SHP77 (cell line): ENCODE results near the gene LMBR1.
"Not testable (repeated sequence)": the region's sequence is repeated elsewhere in the genome, so short reads cannot be mapped to it uniquely, and the experiment has no call there.

Experiments
- DNase-seq, 2 experiments: peaks; one replicate each; lab custom pipeline; 2025; lab: John Stamatoyannopoulos, UW

LMBR1 gene

DNA sequence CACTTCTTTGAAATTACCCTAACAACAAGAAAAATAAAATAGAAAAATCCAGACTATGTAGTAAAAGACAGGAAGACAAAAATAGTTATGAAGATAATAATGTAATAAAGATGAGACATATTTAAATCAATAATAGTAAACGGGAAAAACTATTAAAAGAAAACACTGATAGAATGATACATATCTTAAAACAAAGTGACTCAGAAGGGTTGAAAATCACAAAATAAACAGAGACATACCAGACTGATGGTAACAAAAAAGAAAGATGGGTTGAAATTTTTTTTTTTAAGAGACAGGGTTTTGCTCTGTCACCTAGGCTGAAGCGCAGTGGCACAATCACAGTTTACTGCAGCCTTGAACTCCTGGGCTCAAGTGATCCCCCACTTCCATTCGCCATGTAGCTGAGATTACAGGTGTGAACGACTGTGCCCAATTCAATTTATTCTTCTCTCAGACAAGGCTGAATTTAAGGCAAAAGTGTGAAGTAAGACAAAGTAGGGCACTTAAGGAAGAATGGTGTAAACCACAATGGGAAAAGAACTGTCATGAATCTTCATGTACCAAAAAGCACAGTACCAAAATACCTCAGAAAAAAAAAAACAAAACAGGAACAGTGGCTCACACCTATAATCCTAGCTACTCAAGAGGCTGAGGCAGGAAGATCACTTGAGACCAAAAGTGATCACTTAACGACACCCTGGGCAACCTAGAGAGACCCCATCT is 47.4 kb downstream of the LMBR1 start:
- DNase-seq: no peak

DNA sequence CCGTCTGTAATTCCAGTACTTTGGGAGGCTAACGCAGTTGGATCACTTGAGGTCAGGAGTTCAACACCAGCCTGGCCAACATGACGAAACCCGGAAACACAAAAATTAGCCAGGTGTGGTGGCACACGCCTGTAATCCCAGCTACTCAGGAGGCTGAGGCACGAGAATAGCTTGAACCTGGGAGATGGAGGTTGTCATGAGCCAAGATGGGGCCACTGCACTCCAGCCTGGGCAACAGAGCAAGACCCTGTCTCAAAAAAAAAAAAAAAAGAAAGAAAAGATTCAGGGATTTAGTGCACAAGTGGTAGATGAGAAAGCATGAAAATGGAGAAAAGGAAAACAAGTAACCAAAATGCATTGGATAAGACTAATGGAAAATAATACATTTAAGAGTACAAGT is 49.4 kb downstream of the LMBR1 start:
- not testable (repeated sequence) for DNase-seq

DNA sequence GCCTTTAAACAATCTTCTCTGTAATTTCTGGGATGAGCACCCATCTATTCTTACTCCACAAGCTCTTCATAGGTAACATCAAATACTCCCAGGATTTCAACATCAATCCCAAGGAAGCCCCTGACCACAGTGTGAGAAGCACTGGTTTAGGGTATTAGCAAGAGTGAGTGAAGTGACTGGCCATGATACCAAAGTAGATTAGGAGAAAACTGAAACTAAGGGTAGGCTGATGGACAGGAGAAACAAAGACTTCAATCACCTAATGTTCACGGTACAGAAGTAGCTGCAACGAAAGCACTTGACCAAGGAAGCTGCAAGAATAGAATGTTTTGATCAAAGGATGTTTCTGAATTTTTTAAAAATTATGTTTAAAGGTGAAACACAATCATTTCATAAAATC is 49.8 kb downstream of the LMBR1 start:
- DNase-seq: no peak

DNA sequence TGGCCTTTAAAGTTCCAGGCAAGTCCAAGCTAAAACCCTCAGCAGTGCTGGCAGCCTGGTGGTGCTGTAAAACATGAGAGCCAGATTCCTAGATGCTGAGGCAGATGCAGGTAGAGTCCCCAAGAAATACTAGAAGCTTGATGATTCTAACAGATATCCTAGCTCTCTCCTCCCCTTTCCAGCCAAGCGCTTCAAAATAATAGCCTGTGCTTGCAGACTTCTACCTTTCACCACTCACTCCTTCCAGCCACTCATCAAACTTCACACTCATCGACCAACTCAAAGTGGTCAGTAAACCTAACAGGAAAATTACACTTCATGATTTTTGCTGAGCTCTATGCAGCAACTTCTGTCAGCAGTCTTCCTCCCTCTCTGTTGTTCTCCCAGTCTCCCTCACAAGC is 50.2 kb downstream of the LMBR1 start:
- DNase-seq: no peak

DNA sequence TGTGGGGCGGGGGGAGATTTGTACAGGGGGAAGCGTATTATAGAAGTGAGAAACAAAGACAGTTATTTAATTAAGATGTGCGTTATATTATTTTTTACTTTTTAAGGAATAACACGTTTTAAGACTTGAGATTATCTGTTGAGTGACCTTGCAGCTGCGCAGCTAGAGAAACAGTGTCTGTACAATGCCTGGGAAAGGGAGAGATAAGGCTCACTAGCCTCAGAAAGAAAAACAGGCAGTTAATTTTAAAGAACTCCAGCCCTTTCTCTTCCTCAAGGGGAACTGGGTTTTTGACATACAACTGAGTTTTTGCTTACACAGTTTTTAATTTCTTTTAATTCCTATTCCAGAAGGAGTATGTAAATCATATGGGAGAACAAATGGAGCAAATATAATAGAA is 50.7 kb downstream of the LMBR1 start:
- DNase-seq: no peak

DNA sequence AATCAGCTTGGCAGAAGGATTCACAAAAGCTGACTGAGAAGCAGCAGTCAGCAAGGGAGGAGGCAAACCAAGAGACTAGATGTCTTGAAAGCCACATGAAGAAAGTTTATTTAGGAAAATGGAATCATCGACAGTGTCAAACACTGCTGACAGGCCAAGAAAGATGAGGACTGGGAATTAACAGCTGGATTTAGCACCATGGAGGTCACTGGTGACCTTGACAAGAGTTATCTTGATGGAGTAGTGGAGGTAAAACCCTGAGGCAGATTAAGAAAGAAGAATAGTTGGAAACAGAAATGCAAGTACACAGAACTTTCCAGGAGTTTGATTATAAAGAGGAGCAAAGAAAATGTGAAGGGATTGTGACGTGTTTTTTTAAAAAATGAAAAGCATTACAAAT is 51.5 kb downstream of the LMBR1 start:
- no peak for DNase-seq

DNA sequence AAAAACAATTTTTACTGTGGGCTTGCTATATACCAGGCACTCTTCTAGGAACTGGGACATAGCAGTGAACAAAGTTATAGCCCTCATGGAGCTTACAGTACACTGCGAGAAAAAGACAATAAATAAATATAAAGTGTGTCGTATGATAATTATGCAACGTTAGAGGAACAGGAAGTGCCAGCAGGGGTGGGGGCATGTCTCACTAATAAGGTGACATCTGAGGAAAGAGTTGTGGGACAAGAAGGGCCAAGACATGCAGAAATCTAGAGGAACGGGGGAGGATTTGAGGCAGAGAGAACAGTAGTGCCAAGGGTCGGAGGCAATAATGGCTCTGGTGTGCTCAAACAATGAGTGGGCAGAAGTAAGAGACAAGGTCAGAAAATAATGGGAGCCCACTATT is 52.8 kb downstream of the LMBR1 start:
- no peak for DNase-seq

DNA sequence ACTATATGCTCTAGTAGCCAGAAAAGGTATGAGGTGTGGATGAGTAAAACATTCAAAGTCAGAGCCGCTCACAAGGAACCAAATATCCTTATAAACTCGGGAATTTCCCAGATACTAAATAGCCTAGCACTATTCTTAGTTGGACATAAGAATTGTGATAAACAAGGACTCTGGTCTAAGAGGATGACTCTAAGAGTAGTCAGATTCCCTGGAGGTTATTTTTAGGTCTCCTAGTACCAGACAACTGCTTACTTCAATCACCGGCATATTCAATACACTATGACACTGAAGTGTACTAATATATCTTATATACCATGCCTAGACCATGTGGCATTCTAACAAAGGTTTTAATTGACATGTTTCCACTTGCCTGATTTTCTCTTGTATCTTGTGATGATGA is 56.5 kb downstream of the LMBR1 start:
- no peak for DNase-seq

DNA sequence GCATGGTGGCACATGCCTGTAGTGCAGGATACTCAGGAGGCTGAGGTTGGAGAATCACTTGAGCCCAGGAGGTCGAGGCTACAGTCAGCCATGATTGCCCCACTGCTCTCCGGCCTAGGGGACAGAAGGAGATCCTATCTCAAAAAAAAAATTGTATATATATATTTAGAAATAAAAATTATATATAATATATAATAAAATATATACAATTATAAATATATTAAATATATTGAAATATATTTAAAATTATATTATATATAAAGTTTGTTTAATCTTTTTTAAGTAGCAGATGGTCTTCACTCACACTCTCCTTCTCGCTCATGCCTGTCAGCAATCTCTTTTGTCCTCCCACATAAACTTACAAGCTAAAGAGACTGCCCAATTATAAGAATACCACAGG is 58.5 kb downstream of the LMBR1 start:
- DNase-seq: no peak

DNA sequence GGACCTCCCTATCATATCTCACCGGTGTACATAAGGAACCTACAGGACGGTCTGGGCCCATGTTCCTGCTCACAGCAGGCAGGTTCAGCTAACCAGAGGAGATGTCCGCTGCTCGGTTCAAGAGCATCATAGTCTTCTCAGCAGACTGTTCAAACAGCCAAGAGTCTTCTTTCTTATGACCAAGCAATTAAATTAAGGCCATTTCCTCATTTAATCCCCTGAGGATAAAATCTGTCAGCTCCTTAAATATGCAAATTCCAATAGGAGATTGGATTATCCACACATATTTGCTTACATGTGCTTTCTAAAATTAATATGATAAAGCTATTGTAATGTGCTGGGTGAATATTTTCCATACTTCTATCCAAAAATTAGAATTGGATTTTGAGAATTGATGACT is 59.7 kb downstream of the LMBR1 start:
- no peak for DNase-seq

DNA sequence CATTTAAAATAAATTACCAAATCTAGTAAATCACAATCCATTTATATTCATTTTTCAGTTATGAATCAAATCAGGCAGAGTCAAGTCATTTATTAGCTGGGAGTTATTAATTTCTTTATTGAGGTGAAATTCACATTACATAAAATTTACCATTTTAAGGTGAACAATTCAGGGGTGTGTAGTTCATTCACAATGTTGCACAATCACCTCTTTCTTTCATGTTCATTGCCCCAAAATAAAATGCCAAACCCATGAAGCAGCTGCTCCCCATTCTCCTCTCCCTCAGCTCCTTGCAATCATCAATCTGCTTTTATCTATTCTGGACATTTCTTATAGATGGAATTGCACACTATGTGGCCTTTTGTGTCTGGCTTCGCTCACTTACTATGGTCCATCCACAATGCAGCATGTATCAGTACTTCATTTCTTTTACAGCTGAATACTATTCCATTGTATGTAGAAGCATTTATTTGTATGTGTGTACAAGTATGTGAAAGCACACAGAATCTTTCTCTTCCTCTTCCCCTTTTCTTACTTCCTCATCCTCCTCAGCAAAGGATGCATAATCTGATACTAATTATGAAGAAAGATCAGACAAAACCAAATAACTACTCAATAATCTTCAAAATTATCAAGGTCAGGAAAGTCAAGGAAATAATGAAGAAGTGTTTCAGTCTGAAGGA is 60.6 kb downstream of the LMBR1 start:
- DNase-seq: no peak

DNA sequence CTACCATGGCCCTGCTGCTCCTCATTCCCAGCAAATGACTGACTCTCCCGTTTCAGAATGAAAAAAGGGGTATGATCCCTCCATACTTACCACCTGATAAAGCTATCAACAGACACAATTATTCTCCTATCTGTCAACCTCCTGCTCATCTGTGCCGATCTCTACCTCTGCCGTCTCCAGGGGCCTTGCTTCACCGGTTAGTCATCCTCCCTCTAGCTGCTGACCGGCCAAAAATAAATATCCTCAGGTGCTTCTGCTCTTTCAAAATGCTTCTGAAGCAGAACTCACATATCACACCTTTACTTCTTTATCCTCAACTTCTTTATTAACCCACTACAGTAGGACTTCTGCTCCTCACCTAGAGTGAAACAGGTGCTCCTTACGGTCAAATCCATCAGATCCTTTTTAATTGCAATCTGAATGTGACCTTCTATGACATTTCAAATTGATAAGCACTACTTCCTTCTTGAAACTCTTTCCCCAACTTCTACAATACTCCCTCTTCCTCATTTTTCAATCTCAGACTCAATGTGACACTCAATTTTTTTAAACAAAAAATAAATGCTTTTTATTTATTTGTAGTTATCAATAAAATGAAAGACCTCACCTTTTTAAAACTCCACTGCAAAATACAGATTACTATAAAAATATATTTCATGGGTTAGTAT is 63.2 kb downstream of the LMBR1 start:
- no peak for DNase-seq

DNA sequence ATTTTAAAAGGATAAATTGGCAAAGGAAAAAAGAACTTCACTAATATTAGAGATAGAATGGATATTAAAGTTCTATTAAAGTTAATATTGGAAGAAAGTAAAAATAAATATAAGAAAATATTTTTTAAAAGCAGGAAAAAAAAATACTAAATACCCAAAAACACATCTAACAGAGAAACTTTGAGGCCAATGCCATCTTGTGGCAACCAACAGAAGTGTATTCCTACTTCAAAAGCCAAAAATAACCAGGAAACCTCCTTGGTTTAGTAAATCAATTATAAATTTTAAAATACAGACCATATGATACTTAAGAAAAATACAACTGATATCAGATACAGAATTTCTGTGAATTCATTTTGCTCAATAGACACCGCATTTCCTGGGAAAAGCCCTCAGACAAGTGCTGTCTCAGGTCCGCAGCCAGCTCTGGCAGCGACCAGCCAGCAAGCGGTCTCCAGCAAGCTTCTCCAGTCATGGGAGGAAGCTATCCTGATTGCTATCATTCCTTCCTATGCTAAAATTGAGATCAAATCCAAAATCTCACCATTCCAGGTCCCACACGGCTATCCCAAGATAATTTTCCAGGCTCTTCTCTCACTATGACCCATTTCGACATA is 65.3 kb downstream of the LMBR1 start:
- no peak for DNase-seq

DNA sequence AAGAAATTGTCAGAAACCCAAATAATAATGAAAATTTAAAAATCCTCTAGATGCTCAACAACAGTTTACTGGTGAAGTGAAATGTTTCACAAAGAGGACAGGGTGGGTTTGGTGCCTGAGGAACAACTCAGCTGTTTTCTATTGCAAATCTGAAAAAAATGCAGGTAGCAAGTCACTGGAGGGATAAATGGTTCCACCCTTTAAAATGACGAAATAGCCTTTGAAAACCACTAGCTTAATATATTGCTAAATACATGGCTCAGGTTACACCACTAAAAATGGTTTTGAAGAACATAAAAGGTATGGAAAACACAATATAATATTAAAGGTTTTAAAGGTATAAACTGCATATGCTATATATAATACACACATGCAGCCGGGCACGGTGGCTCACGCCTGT is 69.5 kb downstream of the LMBR1 start:
- DNase-seq: no peak

DNA sequence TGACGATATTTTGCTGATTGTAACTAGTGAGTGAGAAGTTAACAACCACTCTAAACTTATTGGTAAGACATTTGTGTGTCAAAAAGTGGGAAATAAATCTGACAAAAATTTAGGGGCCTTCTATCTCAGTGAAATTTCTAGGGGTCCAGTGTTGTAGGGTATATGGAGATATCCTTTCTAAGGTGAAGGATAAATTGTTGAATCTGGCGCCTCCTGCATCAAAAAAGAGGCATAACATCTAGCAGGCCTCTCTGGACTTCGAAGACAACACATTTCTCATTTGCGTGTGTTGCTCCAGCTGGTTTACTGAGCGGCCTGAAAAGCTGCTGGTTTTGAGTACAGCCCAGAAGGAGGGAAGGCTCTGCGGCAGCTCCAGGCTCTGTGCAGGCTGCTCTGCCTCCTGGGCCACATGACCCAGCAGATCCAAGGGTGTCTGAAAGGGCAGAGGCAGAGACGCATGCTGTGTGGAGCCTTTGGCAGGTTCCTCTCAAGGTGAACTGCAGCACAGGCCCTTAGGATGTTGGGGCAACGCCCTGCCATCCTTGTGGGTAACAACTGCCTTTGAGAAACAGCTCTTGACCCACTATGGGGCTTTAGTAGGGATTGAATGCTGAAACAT is 72.4 kb downstream of the LMBR1 start:
- DNase-seq: no peak

DNA sequence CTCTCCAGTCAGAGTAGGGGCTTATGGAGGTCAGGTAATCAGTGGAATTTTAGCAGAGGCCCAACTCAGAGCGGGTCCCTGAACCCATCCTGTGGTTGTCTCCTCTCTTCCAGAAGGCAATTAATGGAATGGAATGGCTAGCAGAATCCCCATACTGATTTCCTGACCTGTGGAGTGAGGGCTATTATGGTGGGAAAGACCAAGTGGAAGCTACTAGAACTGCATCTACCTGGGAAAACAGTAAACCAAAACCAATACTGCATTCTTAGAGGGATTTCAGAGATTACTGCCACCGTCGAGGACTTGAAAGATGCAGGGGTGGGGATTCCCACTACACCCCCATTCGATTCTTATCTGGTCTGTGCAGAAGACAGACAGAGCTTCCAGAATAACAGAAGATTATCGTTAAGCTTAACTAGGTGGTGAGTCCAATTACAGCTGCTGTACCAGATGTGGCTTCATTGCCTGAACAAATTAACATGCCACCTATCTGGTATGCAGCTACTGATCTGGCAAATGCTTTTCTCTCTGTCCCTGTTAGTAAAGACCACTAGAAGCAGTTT is 73.2 kb downstream of the LMBR1 start:
- no peak for DNase-seq

DNA sequence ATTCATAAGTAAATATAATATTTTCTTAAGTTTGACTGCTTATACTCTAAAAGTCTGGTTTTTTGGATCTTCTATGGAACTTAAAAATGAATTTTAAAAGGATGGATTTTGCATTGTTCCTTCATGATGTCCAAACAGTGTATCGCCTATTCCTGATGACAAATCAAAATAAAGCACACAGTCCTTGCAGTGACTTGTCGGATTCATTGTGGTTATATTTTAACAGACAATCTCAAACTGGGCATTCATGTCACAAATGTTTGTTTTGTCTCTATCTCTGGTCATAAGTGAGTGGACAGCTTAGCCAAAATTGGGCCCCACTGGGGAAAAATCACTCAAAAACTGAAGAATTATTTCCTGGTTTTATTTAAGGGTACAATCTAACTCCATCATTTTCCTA is 74.8 kb downstream of the LMBR1 start:
- DNase-seq: no peak

DNA sequence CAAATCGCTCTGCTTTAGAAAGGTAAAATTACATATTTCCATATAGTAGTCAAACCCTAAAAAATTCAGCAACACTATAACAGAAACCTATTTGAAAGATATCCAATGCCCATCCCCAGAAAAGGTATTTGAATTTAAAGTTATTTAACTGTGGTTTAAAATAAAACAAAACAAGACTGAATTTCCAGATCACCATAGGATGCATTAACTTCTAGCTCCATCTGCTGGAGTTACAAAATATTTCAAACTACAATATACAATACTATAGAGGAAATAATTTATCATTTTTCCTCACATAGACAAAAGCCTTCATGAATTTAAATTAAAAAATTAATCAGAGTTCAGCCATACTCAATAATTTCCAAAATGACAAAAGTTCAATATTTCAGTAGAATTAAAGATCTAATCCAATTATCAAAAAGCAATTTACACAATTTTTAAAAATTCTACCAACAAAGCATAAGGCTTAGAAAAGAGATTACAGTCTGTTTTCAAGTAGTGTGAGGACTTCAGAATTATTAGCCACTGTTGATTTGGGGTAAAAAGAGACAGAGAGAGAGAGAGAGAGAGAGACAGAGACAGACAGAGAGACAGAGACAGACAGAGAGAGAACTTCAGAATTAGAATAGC is 75.9 kb downstream of the LMBR1 start:
- no peak for DNase-seq

DNA sequence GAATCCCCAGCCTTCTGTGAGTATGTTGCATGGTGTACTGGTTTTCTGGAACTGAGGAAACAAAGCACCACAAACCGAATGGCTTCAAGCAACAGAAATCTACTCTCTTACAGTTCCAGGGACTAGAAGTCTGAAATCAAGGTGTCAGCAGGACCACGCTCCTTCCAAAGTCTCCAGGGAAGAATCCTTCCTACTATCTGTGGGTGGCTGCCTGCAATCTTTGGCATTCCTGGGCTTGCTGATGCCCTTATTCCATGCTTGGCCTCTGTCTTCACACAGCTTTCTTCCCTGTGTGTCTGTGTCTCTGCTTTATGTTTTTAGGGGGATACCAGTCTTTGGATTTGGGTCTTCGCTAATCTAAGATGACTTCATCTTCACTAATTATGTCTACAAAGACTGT is 81.3 kb downstream of the LMBR1 start:
- DNase-seq: no peak

DNA sequence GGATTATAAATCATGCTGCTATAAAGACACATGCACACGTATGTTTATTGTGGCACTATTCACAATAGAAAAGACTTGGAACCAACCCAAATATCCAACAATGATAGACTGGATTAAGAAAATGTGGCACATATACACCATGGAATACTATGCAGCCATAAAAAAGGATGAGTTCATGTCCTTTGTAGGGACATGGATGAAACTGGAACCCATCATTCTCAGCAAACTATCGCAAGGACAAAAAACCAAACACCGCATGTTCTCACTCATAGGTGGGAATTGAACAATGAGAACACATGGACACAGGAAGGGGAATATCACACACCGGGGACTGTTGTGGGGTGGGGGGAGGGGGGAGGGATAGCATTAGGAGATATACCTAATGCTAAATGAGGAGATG is 89.3 kb downstream of the LMBR1 start:
- DNase-seq: not testable (repeated sequence)

DNA sequence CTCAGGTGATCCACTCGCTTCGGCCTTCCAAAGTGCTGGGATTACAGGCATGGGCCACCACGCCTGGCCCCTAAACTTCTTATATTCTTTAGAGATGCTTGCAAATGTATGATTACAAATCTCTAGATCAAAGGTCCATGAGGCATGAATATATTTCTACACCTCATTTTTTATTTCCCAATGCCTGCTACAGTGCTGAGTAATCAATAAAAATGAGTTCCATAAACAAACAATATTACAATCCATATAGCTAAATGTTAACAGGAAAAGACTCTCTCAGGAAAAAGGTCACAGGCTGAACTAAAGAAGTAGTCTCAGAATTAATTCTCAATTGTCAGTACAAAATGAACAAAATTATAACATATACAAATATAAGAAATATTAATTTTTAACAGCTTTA is 90.8 kb downstream of the LMBR1 start:
- no peak for DNase-seq

DNA sequence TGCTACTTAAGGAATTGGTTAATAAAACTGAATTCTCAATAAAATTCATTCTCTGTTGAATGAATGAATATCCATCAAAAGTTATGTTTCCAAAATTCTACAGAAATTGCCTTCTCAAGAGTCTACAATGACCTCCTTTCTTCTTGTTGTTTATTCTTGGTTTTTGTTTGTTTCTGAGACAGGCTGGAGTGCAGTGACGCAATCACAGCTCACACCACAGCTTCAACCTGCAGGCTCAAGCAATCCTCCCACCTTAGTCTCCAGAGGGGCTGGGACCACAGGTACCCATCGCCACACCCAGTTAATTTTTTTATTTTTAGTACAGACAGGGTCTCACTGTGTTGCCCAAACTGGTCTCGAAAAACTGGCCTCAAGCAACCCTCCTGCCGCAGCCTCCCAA is 97.6 kb downstream of the LMBR1 start:
- DNase-seq: no peak
